HCT116 (cell line): Measurements from ENCODE around the gene P4HA2. TPM values are rescaled to one million over a fixed set of nuclear protein-coding genes. Genes with fewer than 3 reads are reported as not detected.

Experiments
- ATAC-seq: fragments of 200-7000 bp; cut with Tn5 transposase; 2 replicates; pipeline ENCODE4 v1.9.1; 2020; ENCODE audit warnings: mild to moderate bottlenecking, moderate library complexity
- BruUV-seq: library from RNA; stranded (reverse); fragments of 400-500 nt; replicated peaks from 2 replicates; lab custom pipeline; 2021; lab: Mats Ljungman, UMichigan
- CTCF ChIA-PET: fragments of 300-600 bp; sonication (Branson Sonifier 250); formaldehyde crosslinking; loops from one replicate; lab custom pipeline; 2021; ENCODE audit warnings: antibody characterized with exemption; lab: Charles Lee
- POLR2A ChIA-PET: fragments of 300-600, 350-600 bp; sonication (Branson Sonifier 250); formaldehyde crosslinking; loops from one replicate; lab custom pipeline; 2021; ENCODE audit warnings: antibody characterized with exemption; lab: Charles Lee
- RAD21 ChIA-PET, 2 experiments: fragments of 300-600 bp; sonication (Branson Sonifier 250); formaldehyde crosslinking; loops; one replicate each; lab custom pipeline; 2023; ENCODE audit warnings: low total read pairs in 2 of 2; ENCODE audit not compliant: uncharacterized antibody in 2 of 2, unreplicated experiment in 2 of 2, low non-redundant PET in 1 of 2; lab: Charles Lee
- DNase-seq: peaks from one replicate; pipeline ENCODE4 v3.0.0-alpha.2; 2010; ENCODE audit warnings: low read depth, low spot score
- H2AFZ ChIP-seq: fragments of 200-600 bp; shearing (Covaris generic), sonication (generic); 2 replicates; pipeline ENCODE4 v1.6.1; 2017; ENCODE audit warnings: low read depth, mixed run types, mixed read lengths, antibody characterized with exemption, low read length; ENCODE audit not compliant: poor library complexity, severe bottlenecking
- H3K27ac ChIP-seq: 2 replicates; pipeline ENCODE4 v1.5.1; 2012; ENCODE audit warnings: low read depth, low read length
- H3K27me3 ChIP-seq: fragments of 200-600 bp; sonication (generic); 2 replicates; pipeline ENCODE4 v1.6.1; 2016; ENCODE audit warnings: mixed run types, low read length, mixed read lengths; ENCODE audit not compliant: insufficient read depth
- H3K36me3 ChIP-seq, 2 experiments: fragments of 200-500 bp in 1 of 2; fragments of 200-600 bp in 1 of 2; sonication (Bioruptor generic) in 1 of 2; sonication (generic) in 1 of 2; 2 replicates each; pipeline versions ENCODE4 v1.5.1 to v1.6.1; 2014 to 2016; ENCODE audit warnings: low read length in 2 of 2, inconsistent platforms in 1 of 2, mixed read lengths in 1 of 2, mixed run types in 1 of 2; ENCODE audit not compliant: insufficient read depth in 2 of 2, control insufficient read depth in 1 of 2
- H3K4me1 ChIP-seq, 2 experiments: fragments of 200-600 bp in 1 of 2; sonication (generic) in 1 of 2; 2 replicates each; pipeline versions ENCODE4 v1.5.1 to v1.6.1; 2012 to 2017; ENCODE audit warnings: low read length in 2 of 2, inconsistent platforms in 1 of 2, mild to moderate bottlenecking in 1 of 2, mixed read lengths in 1 of 2, mixed run types in 1 of 2, moderate library complexity in 1 of 2; ENCODE audit not compliant: insufficient read depth in 2 of 2, control insufficient read depth in 1 of 2
- H3K4me2 ChIP-seq: fragments of 200-600 bp; sonication (generic); 2 replicates; pipeline ENCODE4 v1.6.1; 2017; ENCODE audit warnings: mixed run types, low read length, mixed read lengths
- H3K4me3 ChIP-seq, 2 experiments: fragments of 200-600 bp in 1 of 2; sonication (generic) in 1 of 2; replicated peaks in 1 of 2; 2 replicates each; pipeline ENCODE4 v1.5.1; 2011 to 2016; ENCODE audit warnings: low read length in 2 of 2, control low read depth in 1 of 2, low read depth in 1 of 2, mild to moderate bottlenecking in 1 of 2, mixed read lengths in 1 of 2, mixed run types in 1 of 2
- H3K79me2 ChIP-seq: fragments of 200-600 bp; sonication (generic); 2 replicates; pipeline ENCODE4 v1.6.1; 2017; ENCODE audit warnings: mild to moderate bottlenecking, mixed run types, low read length, moderate library complexity, mixed read lengths; ENCODE audit not compliant: insufficient read depth
- H3K9ac ChIP-seq: fragments of 200-600 bp; sonication (generic); 2 replicates; pipeline ENCODE4 v1.6.1; 2016; ENCODE audit warnings: low read length, mixed read lengths
- H3K9me2 ChIP-seq: fragments of 200-600 bp; sonication (generic), shearing (Covaris generic); 2 replicates; pipeline ENCODE4 v1.6.1; 2017; ENCODE audit warnings: mixed run types, mild to moderate bottlenecking, moderate library complexity; ENCODE audit not compliant: insufficient read depth
- H3K9me3 ChIP-seq, 2 experiments: fragments of 200-500 bp in 1 of 2; fragments of 200-600 bp in 1 of 2; sonication (Bioruptor generic) in 1 of 2; sonication (generic) in 1 of 2; 2 replicates each; pipeline ENCODE4 v1.6.1; 2014 to 2017; ENCODE audit warnings: low read length in 2 of 2, mixed read lengths in 2 of 2, inconsistent platforms in 1 of 2, low read depth in 1 of 2, mild to moderate bottlenecking in 1 of 2, mixed run types in 1 of 2, moderate library complexity in 1 of 2; ENCODE audit not compliant: control insufficient read depth in 1 of 2, insufficient read depth in 1 of 2
- H4K20me1 ChIP-seq: fragments of 200-600 bp; sonication (generic), shearing (Covaris generic); 2 replicates; pipeline ENCODE4 v1.6.1; 2017; ENCODE audit warnings: mixed run types, mild to moderate bottlenecking, moderate library complexity; ENCODE audit not compliant: insufficient read depth
- ELF1 ChIP-seq: IDR thresholded peaks from 2 replicates; pipeline ENCODE4 v1.6.1; 2012; ENCODE audit warnings: low read depth, borderline replicate concordance
- EZH2 ChIP-seq: fragments of 200-600 bp; sonication (generic); IDR thresholded peaks from 2 replicates; pipeline ENCODE4 v1.6.1; 2017; ENCODE audit warnings: antibody characterized with exemption, mixed run types
- FOSL1 ChIP-seq: IDR thresholded peaks from 2 replicates; pipeline ENCODE4 v1.6.1; 2012; ENCODE audit warnings: low read depth
- SIN3A ChIP-seq: IDR thresholded peaks from 2 replicates; pipeline ENCODE4 v1.6.1; 2012; ENCODE audit warnings: low read depth
- SP1 ChIP-seq: IDR thresholded peaks from 2 replicates; pipeline ENCODE4 v1.6.1; 2012; ENCODE audit warnings: low read depth
- TCF7L2 ChIP-seq: IDR thresholded peaks from 2 replicates; pipeline ENCODE4 v1.7.0; 2011; ENCODE audit warnings: borderline replicate concordance, inconsistent platforms; ENCODE audit not compliant: insufficient read depth, insufficient read length; ENCODE audit errors: extremely low read depth
- ZNF274 ChIP-seq: fragments of 200-500 bp; sonication (Bioruptor generic); IDR thresholded peaks from 2 replicates; pipeline ENCODE4 v1.6.1; 2014; ENCODE audit warnings: mild to moderate bottlenecking, low read depth, low read length, inconsistent platforms
- intact Hi-C: fragments of 100-400 bp; cut with micrococcal nuclease; formaldehyde crosslinking; loops from 2 replicates; pipeline ENCODE4 v1.10.0; 2022
- total RNA-seq: library from RNA; stranded (reverse); gene quantifications from one replicate; pipeline ENCODE4 v1.2.1, GENCODE V29; 2021; ENCODE audit not compliant: unreplicated experiment
- TF ChIP-seq, protein P1 (sequence below): IDR thresholded peaks from 2 replicates; pipeline ENCODE4 v1.6.1; 2012; ENCODE audit warnings: low read depth

The P4HA2 gene
- total RNA-seq, 1 experiment from 2014 or later: 29.0 TPM

- Histone ChIP-seq H3K9me3 (no peaks in the 10 kb centered on the region), H3K36me3 (no peaks in the 10 kb centered on the region), H3K4me3 (no peak overlapping the region), H4K20me1 (no peaks in the 10 kb centered on the region), H3K27ac (no peak overlapping the region), H3K9me2 (no peaks in the 10 kb centered on the region)
- DNase-seq: no peak
- BruUV-seq: no TSS peak
- intact Hi-C loops: loop anchor here (2.0 kb wide), 1 partner anchor 173 kb away; no protein-coding TSS in a partner anchor
- CTCF ChIA-PET: interaction anchor here (0.6 to 2.2 kb wide), 21 partner anchors 9 to 263 kb away, joined by 3 to 19 read pairs (median 6); partner anchors contain the start of genes P4HA2, SLC22A4 and SLC22A5
- TF ChIP-seq SP1: no peak
- no peak for TF ChIP-seq EZH2
- no peak for TF ChIP-seq SIN3A
- TF ChIP-seq TCF7L2: no peak
- TF ChIP-seq, protein P1, sequence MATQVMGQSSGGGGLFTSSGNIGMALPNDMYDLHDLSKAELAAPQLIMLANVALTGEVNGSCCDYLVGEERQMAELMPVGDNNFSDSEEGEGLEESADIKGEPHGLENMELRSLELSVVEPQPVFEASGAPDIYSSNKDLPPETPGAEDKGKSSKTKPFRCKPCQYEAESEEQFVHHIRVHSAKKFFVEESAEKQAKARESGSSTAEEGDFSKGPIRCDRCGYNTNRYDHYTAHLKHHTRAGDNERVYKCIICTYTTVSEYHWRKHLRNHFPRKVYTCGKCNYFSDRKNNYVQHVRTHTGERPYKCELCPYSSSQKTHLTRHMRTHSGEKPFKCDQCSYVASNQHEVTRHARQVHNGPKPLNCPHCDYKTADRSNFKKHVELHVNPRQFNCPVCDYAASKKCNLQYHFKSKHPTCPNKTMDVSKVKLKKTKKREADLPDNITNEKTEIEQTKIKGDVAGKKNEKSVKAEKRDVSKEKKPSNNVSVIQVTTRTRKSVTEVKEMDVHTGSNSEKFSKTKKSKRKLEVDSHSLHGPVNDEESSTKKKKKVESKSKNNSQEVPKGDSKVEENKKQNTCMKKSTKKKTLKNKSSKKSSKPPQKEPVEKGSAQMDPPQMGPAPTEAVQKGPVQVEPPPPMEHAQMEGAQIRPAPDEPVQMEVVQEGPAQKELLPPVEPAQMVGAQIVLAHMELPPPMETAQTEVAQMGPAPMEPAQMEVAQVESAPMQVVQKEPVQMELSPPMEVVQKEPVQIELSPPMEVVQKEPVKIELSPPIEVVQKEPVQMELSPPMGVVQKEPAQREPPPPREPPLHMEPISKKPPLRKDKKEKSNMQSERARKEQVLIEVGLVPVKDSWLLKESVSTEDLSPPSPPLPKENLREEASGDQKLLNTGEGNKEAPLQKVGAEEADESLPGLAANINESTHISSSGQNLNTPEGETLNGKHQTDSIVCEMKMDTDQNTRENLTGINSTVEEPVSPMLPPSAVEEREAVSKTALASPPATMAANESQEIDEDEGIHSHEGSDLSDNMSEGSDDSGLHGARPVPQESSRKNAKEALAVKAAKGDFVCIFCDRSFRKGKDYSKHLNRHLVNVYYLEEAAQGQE: no peak
- no peak for TF ChIP-seq ZNF274
- no peak for TF ChIP-seq ELF1
- TF ChIP-seq FOSL1: no peak
- TF ChIP-seq, all 23 proteins: peak for 0
- H2AFZ ChIP-seq: no peak overlapping the region
- H3K9ac ChIP-seq: no peak overlapping the region
- H3K4me1 ChIP-seq: no peaks in the 10 kb centered on the region
- H3K27me3 ChIP-seq: no peaks in the 10 kb centered on the region
- no peak overlapping the region for H3K4me2 ChIP-seq
- RAD21 ChIA-PET: interaction anchor here in 1 of 2 experiments (0.9 kb wide), 1 partner anchor 56 kb away, joined by 6 read pairs; the partner anchor contains the start of gene SLC22A4
- no peak for ATAC-seq
- POLR2A ChIA-PET: interaction anchor here (1.3 to 2.2 kb wide), 3 partner anchors 9 to 56 kb away, joined by 3 to 16 read pairs (median 7); partner anchors contain the start of genes P4HA2 and SLC22A4
- no peaks in the 10 kb centered on the region for H3K79me2 ChIP-seq
Measured at GRCh38 chr5:132237670-132238069, 10.0 kb upstream of the P4HA2 start.
